ENCODE results near the gene MAP2K3.

Gene MAP2K3

GRCh38 chr17:21353326-21354010 is 69.0 kb downstream of the MAP2K3 start:
- Histone ChIP-seq H3K27me3 (ENCODE audit: control insufficient read depth in 2 of 2, insufficient read depth in 2 of 2, low read length in 2 of 2) (no peaks in the 10 kb centered on the region), H3K9me3 (ENCODE audit: control insufficient read depth in 2 of 2, low read length in 2 of 2) (no peaks in the 10 kb centered on the region), H3K9ac (ENCODE audit: low read depth in 1 of 2, low read length in 2 of 2) (no peak overlapping the region), H3K4me1 (ENCODE audit: control insufficient read depth in 2 of 2, insufficient read depth in 2 of 2, low read length in 2 of 2) (no peaks in the 10 kb centered on the region), H3K36me3 (ENCODE audit: control insufficient read depth in 2 of 2, insufficient read depth in 2 of 2, low read length in 2 of 2) (no peaks in the 10 kb centered on the region), H3K4me3 (ENCODE audit: low read length in 2 of 2) (no peak overlapping the region), H3K27ac (ENCODE audit: low read depth in 2 of 2, low read length in 2 of 2) (no peak overlapping the region)

GRCh38 chr17:21354796-21355385 is 70.4 kb downstream of the MAP2K3 start:
- H3K9me3 ChIP-seq (ENCODE audit: control insufficient read depth in 2 of 2, low read length in 2 of 2) = no peaks in the 10 kb centered on the region
- H3K4me1 ChIP-seq (ENCODE audit: control insufficient read depth in 2 of 2, insufficient read depth in 2 of 2, low read length in 2 of 2) = peaks cover 0 to 5% of the 10 kb centered on the region in 2 donors
- H3K9ac ChIP-seq (ENCODE audit: low read depth in 1 of 2, low read length in 2 of 2) = no peak overlapping the region
- H3K36me3 ChIP-seq (ENCODE audit: control insufficient read depth in 2 of 2, insufficient read depth in 2 of 2, low read length in 2 of 2) = no peaks in the 10 kb centered on the region
- H3K27ac ChIP-seq (ENCODE audit: low read depth in 2 of 2, low read length in 2 of 2) = no peak overlapping the region
- no peaks in the 10 kb centered on the region for H3K27me3 ChIP-seq (ENCODE audit: control insufficient read depth in 2 of 2, insufficient read depth in 2 of 2, low read length in 2 of 2)
- no peak overlapping the region for H3K4me3 ChIP-seq (ENCODE audit: low read length in 2 of 2)

GRCh38 chr17:21355586-21355985 is 71.1 kb downstream of the MAP2K3 start:
- Histone ChIP-seq H3K4me3 (ENCODE audit: low read length in 2 of 2) (no peak overlapping the region), H3K27me3 (ENCODE audit: control insufficient read depth in 2 of 2, insufficient read depth in 2 of 2, low read length in 2 of 2) (no peaks in the 10 kb centered on the region), H3K36me3 (ENCODE audit: control insufficient read depth in 2 of 2, insufficient read depth in 2 of 2, low read length in 2 of 2) (no peaks in the 10 kb centered on the region), H3K9ac (ENCODE audit: low read depth in 1 of 2, low read length in 2 of 2) (no peak overlapping the region), H3K27ac (ENCODE audit: low read depth in 2 of 2, low read length in 2 of 2) (no peak overlapping the region), H3K9me3 (ENCODE audit: control insufficient read depth in 2 of 2, low read length in 2 of 2) (no peaks in the 10 kb centered on the region), H3K4me1 (ENCODE audit: control insufficient read depth in 2 of 2, insufficient read depth in 2 of 2, low read length in 2 of 2) (peaks cover 0 to 5% of the 10 kb centered on the region in 2 donors)

GRCh38 chr17:21356537-21357127 is 72.1 kb downstream of the MAP2K3 start:
- no peaks in the 10 kb centered on the region for H3K36me3 ChIP-seq (ENCODE audit: control insufficient read depth in 2 of 2, insufficient read depth in 2 of 2, low read length in 2 of 2)
- no peaks in the 10 kb centered on the region for H3K9me3 ChIP-seq (ENCODE audit: control insufficient read depth in 2 of 2, low read length in 2 of 2)
- no peak overlapping the region for H3K4me3 ChIP-seq (ENCODE audit: low read length in 2 of 2)
- H3K27ac ChIP-seq (ENCODE audit: low read depth in 2 of 2, low read length in 2 of 2) = no peak overlapping the region
- H3K4me1 ChIP-seq (ENCODE audit: control insufficient read depth in 2 of 2, insufficient read depth in 2 of 2, low read length in 2 of 2) = peaks cover 0 to 5% of the 10 kb centered on the region in 2 donors
- no peaks in the 10 kb centered on the region for H3K27me3 ChIP-seq (ENCODE audit: control insufficient read depth in 2 of 2, insufficient read depth in 2 of 2, low read length in 2 of 2)
- no peak overlapping the region for H3K9ac ChIP-seq (ENCODE audit: low read depth in 1 of 2, low read length in 2 of 2)

- Histone ChIP-seq H3K9me3 (ENCODE audit: control insufficient read depth in 2 of 2, low read length in 2 of 2) (no peaks in the 10 kb centered on the region), H3K9ac (ENCODE audit: low read depth in 1 of 2, low read length in 2 of 2) (no peak overlapping the region), H3K27ac (ENCODE audit: low read depth in 2 of 2, low read length in 2 of 2) (no peak overlapping the region), H3K27me3 (ENCODE audit: control insufficient read depth in 2 of 2, insufficient read depth in 2 of 2, low read length in 2 of 2) (no peaks in the 10 kb centered on the region), H3K4me3 (ENCODE audit: low read length in 2 of 2) (no peak overlapping the region), H3K4me1 (ENCODE audit: control insufficient read depth in 2 of 2, insufficient read depth in 2 of 2, low read length in 2 of 2) (peaks cover 0 to 5% of the 10 kb centered on the region in 2 donors), H3K36me3 (ENCODE audit: control insufficient read depth in 2 of 2, insufficient read depth in 2 of 2, low read length in 2 of 2) (no peaks in the 10 kb centered on the region)
Observed at GRCh38 chr17:21357281-21357680, 72.8 kb downstream of the MAP2K3 start.

GRCh38 chr17:21357696-21358656 is 73.5 kb downstream of the MAP2K3 start:
- Histone ChIP-seq H3K9ac (ENCODE audit: low read depth in 1 of 2, low read length in 2 of 2) (no peak overlapping the region), H3K4me3 (ENCODE audit: low read length in 2 of 2) (no peak overlapping the region), H3K36me3 (ENCODE audit: control insufficient read depth in 2 of 2, insufficient read depth in 2 of 2, low read length in 2 of 2) (no peaks in the 10 kb centered on the region), H3K4me1 (ENCODE audit: control insufficient read depth in 2 of 2, insufficient read depth in 2 of 2, low read length in 2 of 2) (peaks cover 0 to 5% of the 10 kb centered on the region in 2 donors), H3K9me3 (ENCODE audit: control insufficient read depth in 2 of 2, low read length in 2 of 2) (no peaks in the 10 kb centered on the region), H3K27ac (ENCODE audit: low read depth in 2 of 2, low read length in 2 of 2) (no peak overlapping the region), H3K27me3 (ENCODE audit: control insufficient read depth in 2 of 2, insufficient read depth in 2 of 2, low read length in 2 of 2) (no peaks in the 10 kb centered on the region)

GRCh38 chr17:21358682-21359482 is 74.4 kb downstream of the MAP2K3 start:
- H3K27ac ChIP-seq (ENCODE audit: low read depth in 2 of 2, low read length in 2 of 2) = no peak overlapping the region
- H3K4me3 ChIP-seq (ENCODE audit: low read length in 2 of 2) = no peak overlapping the region
- no peaks in the 10 kb centered on the region for H3K27me3 ChIP-seq (ENCODE audit: control insufficient read depth in 2 of 2, insufficient read depth in 2 of 2, low read length in 2 of 2)
- H3K9me3 ChIP-seq (ENCODE audit: control insufficient read depth in 2 of 2, low read length in 2 of 2) = no peaks in the 10 kb centered on the region
- peaks cover 0 to 5% of the 10 kb centered on the region in 2 donors for H3K4me1 ChIP-seq (ENCODE audit: control insufficient read depth in 2 of 2, insufficient read depth in 2 of 2, low read length in 2 of 2)
- H3K9ac ChIP-seq (ENCODE audit: low read depth in 1 of 2, low read length in 2 of 2) = no peak overlapping the region
- H3K36me3 ChIP-seq (ENCODE audit: control insufficient read depth in 2 of 2, insufficient read depth in 2 of 2, low read length in 2 of 2) = no peaks in the 10 kb centered on the region

GRCh38 chr17:21359483-21359840 is 75.0 kb downstream of the MAP2K3 start:
- no peak overlapping the region for H3K27ac ChIP-seq (ENCODE audit: low read depth in 2 of 2, low read length in 2 of 2)

GRCh38 chr17:21360048-21360447 is 75.5 kb downstream of the MAP2K3 start:
- Histone ChIP-seq H3K27ac (ENCODE audit: low read depth in 2 of 2, low read length in 2 of 2) (no peak overlapping the region), H3K27me3 (ENCODE audit: control insufficient read depth in 2 of 2, insufficient read depth in 2 of 2, low read length in 2 of 2) (no peaks in the 10 kb centered on the region)

More at GRCh38 chr17:21359483-21359840, 75.0 kb downstream of the MAP2K3 start:
- H3K4me3 ChIP-seq (ENCODE audit: low read length in 2 of 2) = no peak overlapping the region
- H3K9me3 ChIP-seq (ENCODE audit: control insufficient read depth in 2 of 2, low read length in 2 of 2) = no peaks in the 10 kb centered on the region
- H3K36me3 ChIP-seq (ENCODE audit: control insufficient read depth in 2 of 2, insufficient read depth in 2 of 2, low read length in 2 of 2) = no peaks in the 10 kb centered on the region
- no peaks in the 10 kb centered on the region for H3K27me3 ChIP-seq (ENCODE audit: control insufficient read depth in 2 of 2, insufficient read depth in 2 of 2, low read length in 2 of 2)
- H3K9ac ChIP-seq (ENCODE audit: low read depth in 1 of 2, low read length in 2 of 2) = no peak overlapping the region
- peaks cover 0 to 5% of the 10 kb centered on the region in 2 donors for H3K4me1 ChIP-seq (ENCODE audit: control insufficient read depth in 2 of 2, insufficient read depth in 2 of 2, low read length in 2 of 2)

More at GRCh38 chr17:21360048-21360447, 75.5 kb downstream of the MAP2K3 start:
- H3K4me3 ChIP-seq (ENCODE audit: low read length in 2 of 2) = no peak overlapping the region
- H3K4me1 ChIP-seq (ENCODE audit: control insufficient read depth in 2 of 2, insufficient read depth in 2 of 2, low read length in 2 of 2) = peaks cover 0 to 5% of the 10 kb centered on the region in 2 donors
- H3K9ac ChIP-seq (ENCODE audit: low read depth in 1 of 2, low read length in 2 of 2) = no peak overlapping the region
- no peaks in the 10 kb centered on the region for H3K9me3 ChIP-seq (ENCODE audit: control insufficient read depth in 2 of 2, low read length in 2 of 2)
- H3K36me3 ChIP-seq (ENCODE audit: control insufficient read depth in 2 of 2, insufficient read depth in 2 of 2, low read length in 2 of 2) = no peaks in the 10 kb centered on the region
